ENCODE data around the gene CREB5.

- TF ChIP-seq, protein P1, sequence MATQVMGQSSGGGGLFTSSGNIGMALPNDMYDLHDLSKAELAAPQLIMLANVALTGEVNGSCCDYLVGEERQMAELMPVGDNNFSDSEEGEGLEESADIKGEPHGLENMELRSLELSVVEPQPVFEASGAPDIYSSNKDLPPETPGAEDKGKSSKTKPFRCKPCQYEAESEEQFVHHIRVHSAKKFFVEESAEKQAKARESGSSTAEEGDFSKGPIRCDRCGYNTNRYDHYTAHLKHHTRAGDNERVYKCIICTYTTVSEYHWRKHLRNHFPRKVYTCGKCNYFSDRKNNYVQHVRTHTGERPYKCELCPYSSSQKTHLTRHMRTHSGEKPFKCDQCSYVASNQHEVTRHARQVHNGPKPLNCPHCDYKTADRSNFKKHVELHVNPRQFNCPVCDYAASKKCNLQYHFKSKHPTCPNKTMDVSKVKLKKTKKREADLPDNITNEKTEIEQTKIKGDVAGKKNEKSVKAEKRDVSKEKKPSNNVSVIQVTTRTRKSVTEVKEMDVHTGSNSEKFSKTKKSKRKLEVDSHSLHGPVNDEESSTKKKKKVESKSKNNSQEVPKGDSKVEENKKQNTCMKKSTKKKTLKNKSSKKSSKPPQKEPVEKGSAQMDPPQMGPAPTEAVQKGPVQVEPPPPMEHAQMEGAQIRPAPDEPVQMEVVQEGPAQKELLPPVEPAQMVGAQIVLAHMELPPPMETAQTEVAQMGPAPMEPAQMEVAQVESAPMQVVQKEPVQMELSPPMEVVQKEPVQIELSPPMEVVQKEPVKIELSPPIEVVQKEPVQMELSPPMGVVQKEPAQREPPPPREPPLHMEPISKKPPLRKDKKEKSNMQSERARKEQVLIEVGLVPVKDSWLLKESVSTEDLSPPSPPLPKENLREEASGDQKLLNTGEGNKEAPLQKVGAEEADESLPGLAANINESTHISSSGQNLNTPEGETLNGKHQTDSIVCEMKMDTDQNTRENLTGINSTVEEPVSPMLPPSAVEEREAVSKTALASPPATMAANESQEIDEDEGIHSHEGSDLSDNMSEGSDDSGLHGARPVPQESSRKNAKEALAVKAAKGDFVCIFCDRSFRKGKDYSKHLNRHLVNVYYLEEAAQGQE (IDR thresholded peaks at IDR 0.05; ENCODE audit: insufficient read depth in 1 of 2, low read depth in 2 of 2, low read length in 2 of 2), result no peak
- TF ChIP-seq POLR2AphosphoS5 (IDR thresholded peaks at IDR 0.05; ENCODE audit: low read depth, low read length), result no peak
These were observed 14.9 kb downstream of the CREB5 start for GRCh38 chr7:28427236-28427635.
